Measurements from ENCODE around the gene PSMB2.

DNA sequence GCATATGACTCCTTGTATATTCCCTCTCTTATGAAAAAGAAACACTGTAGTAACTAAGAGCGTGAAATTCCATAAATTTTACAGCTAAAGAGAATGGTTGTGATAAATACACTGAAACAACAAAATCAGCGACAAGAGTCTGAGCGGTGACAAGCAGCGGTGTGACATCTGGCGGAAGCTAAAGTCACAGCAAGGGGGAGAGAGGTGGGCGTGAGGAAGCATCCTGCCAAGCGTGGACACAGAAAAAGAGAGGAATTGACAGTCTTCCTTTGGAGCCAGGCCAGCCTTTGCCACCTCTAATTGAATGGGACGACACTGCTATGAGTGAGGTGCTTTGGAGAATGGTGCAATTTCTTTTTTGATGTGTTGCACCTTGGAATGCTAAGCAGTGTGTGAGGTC, 25.9 kb downstream of the PSMB2 start:
- TF ChIP-seq FOXK2 (IDR thresholded peaks at IDR 0.05) (no peak), LEF1 (IDR thresholded peaks at IDR 0.05; ENCODE audit: borderline replicate concordance) (no peak)

Measured in HEK293T (cell line).